H1 (cell line): Measurements from ENCODE around the gene GRIK4. TPM values are rescaled to one million over a fixed set of nuclear protein-coding genes. Genes with fewer than 3 reads are reported as not detected.

Experiments used
- CHD1 ChIP-seq: IDR thresholded peaks from 2 replicates; pipeline ENCODE4 v1.6.1; 2012; ENCODE audit warnings: low read depth, low read length, improper control_type of control experiment
- CREB1 ChIP-seq: IDR thresholded peaks from 2 replicates; pipeline ENCODE4 v1.6.1; 2012; ENCODE audit warnings: inconsistent platforms
- EGR1 ChIP-seq: IDR thresholded peaks from 2 replicates; pipeline ENCODE4 v1.6.1; 2011; ENCODE audit warnings: low read depth, low read length, borderline replicate concordance
- FOSL1 ChIP-seq: IDR thresholded peaks from 2 replicates; pipeline ENCODE4 v1.6.1; 2011; ENCODE audit warnings: mild to moderate bottlenecking, low read depth, low read length, moderate library complexity; ENCODE audit not compliant: insufficient read depth
- HDAC2 ChIP-seq, 2 experiments: fragments of 300-600 bp in 1 of 2; sonication (generic) in 1 of 2; IDR thresholded peaks; 2 replicates each; pipeline ENCODE4 v1.6.1; 2011 to 2012; ENCODE audit warnings: low read depth in 2 of 2, low read length in 2 of 2, mild to moderate bottlenecking in 2 of 2, moderate library complexity in 2 of 2, borderline replicate concordance in 1 of 2, inconsistent platforms in 1 of 2
- HDAC6 ChIP-seq: IDR thresholded peaks from one replicate; pipeline ENCODE4 v1.7.1; 2012; ENCODE audit warnings: low read depth, mild to moderate bottlenecking, inconsistent platforms, low read length, moderate library complexity
- MAFK ChIP-seq: IDR thresholded peaks from 2 replicates; pipeline ENCODE4 v1.6.1; 2012; ENCODE audit warnings: low read depth, mild to moderate bottlenecking, improper control_type of control experiment, low read length
- POU5F1 ChIP-seq: IDR thresholded peaks from 2 replicates; pipeline ENCODE4 v1.6.1; 2011; ENCODE audit warnings: low read depth, mild to moderate bottlenecking, low read length, moderate library complexity
- RBBP5 ChIP-seq: IDR thresholded peaks from 2 replicates; pipeline ENCODE4 v1.7.1; 2012; ENCODE audit warnings: low read depth, mild to moderate bottlenecking, inconsistent platforms, low read length, moderate library complexity, borderline replicate concordance
- SAP30 ChIP-seq: fragments of 300-600 bp; sonication (generic); IDR thresholded peaks from 2 replicates; pipeline ENCODE4 v1.7.1; 2012; ENCODE audit warnings: low read length, moderate library complexity, mild to moderate bottlenecking, inconsistent platforms; ENCODE audit not compliant: insufficient read depth, insufficient replicate concordance
- SIX5 ChIP-seq: IDR thresholded peaks from 2 replicates; pipeline ENCODE4 v1.6.1; 2011; ENCODE audit warnings: mild to moderate bottlenecking, low read depth, low read length
- SP1 ChIP-seq: IDR thresholded peaks from 2 replicates; pipeline ENCODE4 v1.6.1; 2011; ENCODE audit warnings: low read depth, low read length
- SUZ12 ChIP-seq: fragments of 200-600 bp; sonication (generic); IDR thresholded peaks from 2 replicates; pipeline ENCODE4 v1.6.1; 2012; ENCODE audit warnings: mild to moderate bottlenecking, inconsistent platforms, low read length, moderate library complexity, mixed read lengths
- polyA plus RNA-seq, 7 experiments: library from polyadenylated mRNA; depleted of rRNA in 3 of 7; stranded (reverse) in 5 of 7; unstranded in 2 of 7; fragments of >200 nt in 5 of 7; fragments of 200-250 nt in 2 of 7; gene quantifications; 1 replicate in 5 of 7; 2 replicates in 1 of 7; 4 replicates in 1 of 7; pipeline versions ENCODE4 v1.2.1 to v1.2.3, GENCODE V29; 2011 to 2013; ENCODE audit warnings: missing spikeins in 2 of 7, mixed read lengths in 2 of 7
- total RNA-seq: library from RNA; stranded (reverse); fragmentation: NEBNext Ultra II Directional; extraction: Animal tissue kit (Norgen Biotek cat#: 25700); gene quantifications from 2 replicates; pipeline ENCODE4 v1.2.1, GENCODE V29; 2021

GRIK4 gene
- total and polyA plus RNA-seq, 2 of the 8 experiments (the other 6 are each of a cell fraction or from before 2014, with no cell fraction given): 1.2 to 2.9 TPM

- TF ChIP-seq HDAC6 (no peak), SIX5 (no peak), EGR1 (peak; percentile 24; the same call in 1 of the 2 replicates), CHD1 (no peak), SAP30 (no peak), HDAC2 (IDR thresholded peaks at IDR 0.05; ENCODE audit: borderline replicate concordance in 1 of 2, low read depth in 2 of 2, low read length in 2 of 2) (0 out of 4 replicates have a peak, but pooled peaks of 1 of the 2 experiments have one; percentile 59), POU5F1 (no peak), FOSL1 (no peak), SP1 (no peak), CREB1 (no peak), MAFK (no peak), SUZ12 (no peak), RBBP5 (no peak)
These were observed 441.2 kb downstream of the GRIK4 start (continued) for GRCh38 chr11:120952461-120953434.
